ENCODE measurements around the gene RAB1B. TPM values are rescaled to one million over a fixed set of nuclear protein-coding genes. Genes with fewer than 3 reads are reported as not detected.

RAB1B gene
- 76.0 and 77.8 TPM in 2 replicates for total RNA-seq
- total RNA-seq (2013): 59.4 TPM
- polyA plus RNA-seq: 61.7 and 77.1 TPM in 2 replicates
- polyA minus RNA-seq: 72.6 and 72.9 TPM in 2 replicates

DNA sequence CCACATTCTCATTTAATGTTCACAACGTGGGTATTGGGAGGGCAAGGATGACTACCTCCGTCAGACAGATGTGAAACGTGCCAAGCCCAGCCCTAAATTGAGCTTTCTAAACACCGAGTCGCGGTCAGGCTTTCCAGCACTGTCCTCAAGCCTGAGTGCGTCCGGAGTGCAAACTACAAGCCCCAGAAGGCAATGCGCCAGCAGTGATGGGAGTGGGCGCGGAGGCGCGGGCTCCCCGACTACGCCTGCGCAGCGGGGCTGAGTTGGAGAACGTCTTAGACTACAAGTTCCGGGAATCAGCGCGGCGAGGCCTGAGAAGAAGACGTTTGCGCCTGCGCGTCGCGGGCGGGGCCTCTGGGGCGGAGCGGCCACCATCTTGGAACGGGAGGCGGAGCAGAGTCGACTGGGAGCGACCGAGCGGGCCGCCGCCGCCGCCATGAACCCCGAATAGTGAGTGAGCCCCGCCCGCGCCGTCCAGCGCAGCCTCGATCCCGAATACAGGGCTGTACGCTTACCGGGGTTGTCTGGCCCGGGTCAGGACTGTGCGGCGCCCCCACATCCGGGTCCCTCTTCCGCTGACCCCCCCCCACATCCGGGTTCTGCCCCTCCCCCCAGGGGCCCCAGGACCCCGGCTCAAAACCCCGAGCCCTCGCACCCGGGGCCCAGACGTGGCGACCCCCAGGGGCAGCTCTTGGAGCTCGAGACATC is at the start of gene RAB1B:
RAB1B (plus strand) TSS at position 396 of the 708 bp plus-strand sequence; CDS start at position 437, 41 bp downstream.
- TF ChIP-seq CTCF (IDR thresholded peaks at IDR 0.05) (no peak), EZH2 (IDR thresholded peaks at IDR 0.05; ENCODE audit: borderline replicate concordance, insufficient read depth, low read depth, low read length, poor library complexity, severe bottlenecking) (no peak)
- Mint-ChIP-seq H3K9me3 (ENCODE audit: insufficient read depth) (no peaks in the 10 kb centered on the region), H3K27ac (peak within 1 kb of the TSS; percentile 96)

More for the DNA sequence above, at the start of gene RAB1B:
- H3K4me2 ChIP-seq (replicated peaks; ENCODE audit: low read depth, low read length, poor library complexity, severe bottlenecking): peak within 1 kb of the TSS; percentile 99
- H3K27me3 Mint-ChIP-seq: no peaks in the 10 kb centered on the region
- peaks cover 39% of the 10 kb centered on the region for H3K79me2 ChIP-seq (ENCODE audit: control insufficient read depth, insufficient read depth, low read length)
- H3K9me3 ChIP-seq (ENCODE audit: control extremely low read depth in 1 of 3, control insufficient read depth in 2 of 3, insufficient read depth in 1 of 3, low read length in 2 of 3): no peaks in the 10 kb centered on the region
- peak within 1 kb of the TSS; percentile 81 to 97 for H3K27ac ChIP-seq (ENCODE audit: low read length in 2 of 2)
- no peaks in the 10 kb centered on the region for H3K27me3 ChIP-seq (replicated peaks in 1 of 4; ENCODE audit: control extremely low read depth in 1 of 4, control insufficient read depth in 3 of 4, insufficient read depth in 4 of 4, low read length in 3 of 4)
- under 1% methylated on average over 59 of the region's 64 CpGs for WGBS (ENCODE audit: insufficient coverage)
- H3K9ac ChIP-seq (ENCODE audit: low read length): peak within 1 kb of the TSS; percentile 94
- DNase-seq (peak; percentile 100), ATAC-seq (ENCODE audit: low read depth) (peak; percentile 77)
- peak within 1 kb of the TSS; percentile 95 for H3K4me3 Mint-ChIP-seq
- H3K4me3 ChIP-seq (ENCODE audit: control extremely low read depth in 1 of 5, extremely low read depth in 1 of 5, insufficient read depth in 1 of 5, low read depth in 2 of 5, low read length in 4 of 5): peak within 1 kb of the TSS; percentile 83 to 100 (median 98)
- peaks cover 0 to 42% of the 10 kb centered on the region in 2 experiments for H3K36me3 ChIP-seq (replicated peaks in 1 of 2; ENCODE audit: control extremely low read depth in 1 of 2, control insufficient read depth in 1 of 2, extremely low read depth in 1 of 2, insufficient read depth in 2 of 2, low read length in 1 of 2)
- H2AFZ ChIP-seq (ENCODE audit: insufficient read depth, low read depth, low read length, poor library complexity, severe bottlenecking): peak within 1 kb of the TSS; percentile 79
- intact Hi-C loops (cut with micrococcal nuclease): loop anchor here (1.0 to 5.0 kb wide), 7 partner anchors 14 to 556 kb away; partner anchors contain the start of genes BRMS1, CFL1, KAT5 and SF3B2
- POLR2A ChIA-PET: interaction anchor here (0.5 to 2.4 kb wide), 15 partner anchors 9 to 380 kb away, joined by 3 to 13 read pairs (median 5); partner anchors contain the start of genes BANF1, EIF1AD, SF3B2 and YIF1A
- CTCF ChIA-PET: interaction anchor here (0.6 to 1.6 kb wide), 6 partner anchors 14 to 379 kb away, joined by 3 to 9 read pairs (median 4); partner anchors contain the start of gene YIF1A
- H3K4me1 Mint-ChIP-seq: peaks cover 29% of the 10 kb centered on the region
- peaks cover 38% of the 10 kb centered on the region for H4K20me1 ChIP-seq (ENCODE audit: control insufficient read depth, insufficient read depth, low read length, poor library complexity, severe bottlenecking)
- H3K4me1 ChIP-seq (ENCODE audit: control insufficient read depth in 2 of 2, insufficient read depth in 2 of 2, low read length in 2 of 2): peaks cover 14 to 27% of the 10 kb centered on the region in 2 donors

Data from B cell (primary cell).